BE2C (cell line): Measurements from ENCODE around the gene NKAIN4.

Experiments used
- DNase-seq: peaks from one replicate; pipeline ENCODE4 v3.0.0-alpha.2; 2020
- H3K27me3 ChIP-seq: fragments of 250-450 bp; sonication (Bioruptor Pico); 2 replicates; pipeline ENCODE4 v1.5.1; 2020; ENCODE audit warnings: mild to moderate bottlenecking
- H3K36me3 ChIP-seq: fragments of 250-450 bp; sonication (Bioruptor Pico); 2 replicates; pipeline ENCODE4 v1.5.1; 2020; ENCODE audit warnings: mild to moderate bottlenecking
- H3K4me1 ChIP-seq: fragments of 250-450 bp; sonication (Bioruptor Pico); 2 replicates; pipeline ENCODE4 v1.5.1; 2020
- H3K4me3 ChIP-seq: 2 replicates; pipeline ENCODE4 v1.5.1; 2011; ENCODE audit warnings: low read depth, low read length
- H3K9me3 ChIP-seq: fragments of 250-450 bp; sonication (Bioruptor Pico); 2 replicates; pipeline ENCODE4 v1.5.1; 2020
- CTCF ChIP-seq: IDR thresholded peaks from 2 replicates; pipeline ENCODE4 v1.5.1; 2012; ENCODE audit warnings: mild to moderate bottlenecking, low read depth, low read length

NKAIN4 gene

GRCh38 chr20:63214514-63214913 lies 39.7 kb downstream of the NKAIN4 start:
- H3K4me3 ChIP-seq, result peak overlapping the region; percentile 93

GRCh38 chr20:63212792-63213191 lies 41.5 kb downstream of the NKAIN4 start:
- Histone ChIP-seq H3K27me3 (no peaks in the 10 kb centered on the region), H3K36me3 (peaks cover 67% of the 10 kb centered on the region), H3K4me1 (peaks cover 14% of the 10 kb centered on the region), H3K9me3 (no peaks in the 10 kb centered on the region), H3K4me3 (no peak overlapping the region)
- TF ChIP-seq CTCF, result no peak
- no peak for DNase-seq

More at GRCh38 chr20:63214514-63214913, 39.7 kb downstream of the NKAIN4 start:
- Histone ChIP-seq H3K27me3 (no peaks in the 10 kb centered on the region), H3K9me3 (no peaks in the 10 kb centered on the region), H3K36me3 (peaks cover 55% of the 10 kb centered on the region), H3K4me1 (peaks cover 15% of the 10 kb centered on the region)
- no peak for TF ChIP-seq CTCF
- no peak for DNase-seq

GRCh38 chr20:63212393-63212730 lies 41.9 kb downstream of the NKAIN4 start:
- no peak overlapping the region for H3K4me3 ChIP-seq
- TF ChIP-seq CTCF, result no peak
- H3K4me1 ChIP-seq, result peaks cover 10% of the 10 kb centered on the region
- peaks cover 72% of the 10 kb centered on the region for H3K36me3 ChIP-seq
- H3K9me3 ChIP-seq, result no peaks in the 10 kb centered on the region
- no peaks in the 10 kb centered on the region for H3K27me3 ChIP-seq
- DNase-seq, result no peak

GRCh38 chr20:63210011-63210605 lies 44.2 kb downstream of the NKAIN4 start:
- peaks cover 92% of the 10 kb centered on the region for H3K36me3 ChIP-seq
- no peaks in the 10 kb centered on the region for H3K4me1 ChIP-seq
- no peak overlapping the region for H3K4me3 ChIP-seq
- DNase-seq, result no peak
- H3K27me3 ChIP-seq, result no peaks in the 10 kb centered on the region
- TF ChIP-seq CTCF, result no peak
- no peaks in the 10 kb centered on the region for H3K9me3 ChIP-seq

GRCh38 chr20:63208346-63208909 lies 45.8 kb downstream of the NKAIN4 start:
- no peaks in the 10 kb centered on the region for H3K27me3 ChIP-seq
- DNase-seq, result no peak
- no peaks in the 10 kb centered on the region for H3K4me1 ChIP-seq
- no peak overlapping the region for H3K4me3 ChIP-seq
- peaks cover 93% of the 10 kb centered on the region for H3K36me3 ChIP-seq
- H3K9me3 ChIP-seq, result no peaks in the 10 kb centered on the region
- TF ChIP-seq CTCF, result no peak

- H3K27me3 ChIP-seq, result no peaks in the 10 kb centered on the region
- DNase-seq, result no peak
- no peaks in the 10 kb centered on the region for H3K4me1 ChIP-seq
- H3K4me3 ChIP-seq, result no peak overlapping the region
- no peak for TF ChIP-seq CTCF
- no peaks in the 10 kb centered on the region for H3K9me3 ChIP-seq
- peaks cover 93% of the 10 kb centered on the region for H3K36me3 ChIP-seq
Observed at GRCh38 chr20:63206878-63207277, 47.4 kb downstream of the NKAIN4 start.
